Fibroblast of skin of scalp (primary cell): ENCODE measurements around the gene PITX2.

Experiments used
- DNase-seq: peaks from one replicate; pipeline ENCODE4 v3.0.0-alpha.2; 2013

PITX2 gene

DNA sequence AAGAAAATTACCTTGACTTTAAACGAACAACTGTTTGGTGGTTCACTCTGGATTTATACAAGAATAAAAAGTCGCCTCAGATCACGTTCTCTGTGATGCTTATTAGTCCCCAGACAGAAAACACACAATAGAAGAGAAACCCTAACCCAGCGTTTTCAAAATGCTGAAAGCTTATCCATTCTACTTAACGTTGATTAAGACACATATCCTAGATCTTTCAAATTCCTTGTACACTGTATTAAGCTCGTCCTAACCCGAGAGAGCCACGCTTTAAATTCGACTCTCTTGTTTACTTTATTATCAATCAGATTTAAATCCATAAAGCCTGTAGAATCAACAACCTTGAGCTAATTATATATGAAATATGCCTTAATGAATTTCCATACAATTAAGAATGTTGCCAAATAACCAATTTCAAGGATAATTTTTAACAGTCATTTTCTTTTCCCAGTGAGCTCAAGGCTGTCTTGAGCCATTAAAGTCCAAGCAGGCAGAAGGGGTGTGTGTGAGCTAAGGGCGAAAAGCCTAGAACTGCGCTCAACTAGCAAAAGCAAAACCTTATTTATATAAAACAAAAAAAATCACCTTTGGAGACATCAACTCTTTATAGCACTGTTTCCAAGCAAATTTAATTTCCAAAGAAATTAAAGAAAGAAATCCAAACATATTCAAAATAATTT, 981 bp upstream of the PITX2 start:
- no peak for DNase-seq

DNA sequence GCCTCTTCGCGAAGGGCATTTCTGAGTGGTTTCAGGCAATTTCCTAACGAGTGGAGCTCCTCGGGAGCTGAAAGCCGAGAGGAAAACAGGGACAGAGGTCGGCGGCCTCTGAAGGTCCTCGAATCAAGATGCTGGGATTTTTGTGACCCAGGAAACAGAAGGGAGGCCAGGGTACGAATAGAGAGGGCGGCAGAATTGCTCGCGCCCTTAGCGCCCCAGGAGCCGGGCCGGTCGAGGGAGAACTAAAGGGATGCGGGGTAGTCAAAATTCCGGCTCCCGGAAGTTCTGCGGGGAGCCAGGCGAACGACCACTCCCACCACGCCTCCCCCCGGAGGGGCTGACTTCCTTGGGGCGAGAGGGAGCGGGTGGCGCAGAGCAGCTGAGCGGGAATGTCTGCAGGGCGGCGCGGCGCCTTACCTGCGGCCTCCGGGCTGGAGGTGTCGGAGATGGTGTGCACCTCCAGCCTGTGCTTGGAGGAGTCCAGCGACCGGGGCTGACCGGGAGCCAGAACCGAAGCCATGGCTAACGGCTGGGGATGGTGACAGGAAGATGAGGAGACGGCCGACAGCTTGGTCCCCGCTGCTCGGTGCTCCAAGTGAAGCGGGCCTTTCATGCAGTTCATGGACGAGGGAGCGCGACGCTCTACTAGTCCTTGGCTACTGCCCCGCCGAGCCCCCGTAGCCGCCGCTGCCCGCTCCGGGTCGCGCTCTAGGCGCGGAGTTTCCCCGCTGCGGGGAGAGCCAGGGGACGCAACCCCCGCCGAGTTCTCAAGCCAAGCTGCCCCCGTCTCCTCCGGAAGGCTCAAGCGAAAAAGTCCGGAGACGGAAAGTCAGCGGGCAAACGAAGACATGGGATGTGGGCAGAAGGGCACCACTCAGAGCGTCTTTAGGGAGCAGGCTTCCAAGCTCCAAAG, 782 bp downstream of the PITX2 start:
- DNase-seq: peak; percentile 14

DNA sequence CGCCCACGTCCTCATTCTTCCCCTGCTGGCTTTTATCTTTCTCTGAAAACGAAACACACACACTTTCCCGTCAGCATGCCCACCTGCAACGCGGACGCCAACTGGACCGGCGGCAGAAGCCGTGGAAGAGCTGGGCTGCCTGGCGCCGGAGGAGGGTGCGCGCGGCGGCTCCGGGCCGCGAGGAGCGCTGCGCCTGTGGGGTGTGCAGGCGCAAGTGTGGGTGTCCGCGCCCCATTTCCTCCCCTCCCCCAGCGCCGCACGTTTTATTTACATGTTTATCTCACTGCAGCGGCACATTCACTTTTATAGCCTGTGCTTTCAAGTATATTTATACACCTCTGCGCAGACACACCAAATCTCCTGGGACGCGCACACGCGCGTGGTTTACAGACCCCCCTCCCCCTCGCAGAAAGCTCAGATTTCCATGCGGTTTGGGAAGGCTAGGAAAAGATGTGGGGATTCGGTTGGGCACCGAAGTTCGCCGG, 1.5 kb downstream of the PITX2 start:
- no peak for DNase-seq

DNA sequence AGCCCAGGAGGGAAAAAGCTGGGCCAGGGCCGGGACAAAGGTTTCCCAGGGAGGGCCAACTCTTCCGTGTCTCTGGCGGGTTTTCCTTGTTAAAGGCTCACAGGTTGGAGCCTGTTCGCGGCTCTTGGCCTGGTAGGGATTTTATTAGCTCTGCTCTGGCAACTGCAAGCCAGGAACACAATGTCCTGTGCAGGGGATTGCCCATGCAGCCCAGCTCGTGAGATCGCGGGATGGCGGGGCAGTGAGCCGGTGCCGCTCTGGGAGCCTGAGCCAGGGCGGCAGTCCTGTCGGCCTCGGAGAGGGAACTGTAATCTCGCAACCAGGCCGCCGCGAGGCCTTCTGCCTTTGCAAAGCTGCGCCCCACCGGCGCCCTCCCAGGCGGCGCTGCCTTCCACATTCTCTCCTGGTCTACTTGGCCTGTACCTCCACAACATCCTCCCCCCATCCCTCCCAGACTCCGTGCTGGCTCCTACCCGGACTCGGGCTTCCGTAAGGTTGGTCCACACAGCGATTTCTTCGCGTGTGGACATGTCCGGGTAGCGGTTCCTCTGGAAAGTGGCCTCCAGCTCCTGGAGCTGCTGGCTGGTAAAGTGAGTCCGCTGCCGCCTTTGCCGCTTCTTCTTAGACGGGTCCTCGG, 2.1 kb downstream of the PITX2 start:
- DNase-seq: no peak

DNA sequence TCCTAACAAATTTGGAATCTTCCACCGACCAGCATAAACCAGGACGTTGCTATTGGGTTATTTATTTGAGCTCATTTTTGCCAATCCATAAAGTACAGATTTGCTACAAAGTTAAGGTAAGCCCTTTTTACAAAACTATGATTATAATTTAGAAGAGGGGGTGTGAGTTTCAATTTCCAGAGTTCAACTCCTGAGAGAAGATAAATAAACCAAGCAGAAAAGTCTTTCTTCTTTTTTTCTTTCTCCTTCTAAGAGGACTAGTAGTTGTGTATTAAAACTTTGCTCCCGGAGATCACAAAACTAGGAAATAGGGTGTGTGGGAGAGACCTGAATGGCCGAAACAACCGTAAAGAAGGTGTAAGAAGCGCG, 2.6 kb downstream of the PITX2 start:
- DNase-seq: no peak

DNA sequence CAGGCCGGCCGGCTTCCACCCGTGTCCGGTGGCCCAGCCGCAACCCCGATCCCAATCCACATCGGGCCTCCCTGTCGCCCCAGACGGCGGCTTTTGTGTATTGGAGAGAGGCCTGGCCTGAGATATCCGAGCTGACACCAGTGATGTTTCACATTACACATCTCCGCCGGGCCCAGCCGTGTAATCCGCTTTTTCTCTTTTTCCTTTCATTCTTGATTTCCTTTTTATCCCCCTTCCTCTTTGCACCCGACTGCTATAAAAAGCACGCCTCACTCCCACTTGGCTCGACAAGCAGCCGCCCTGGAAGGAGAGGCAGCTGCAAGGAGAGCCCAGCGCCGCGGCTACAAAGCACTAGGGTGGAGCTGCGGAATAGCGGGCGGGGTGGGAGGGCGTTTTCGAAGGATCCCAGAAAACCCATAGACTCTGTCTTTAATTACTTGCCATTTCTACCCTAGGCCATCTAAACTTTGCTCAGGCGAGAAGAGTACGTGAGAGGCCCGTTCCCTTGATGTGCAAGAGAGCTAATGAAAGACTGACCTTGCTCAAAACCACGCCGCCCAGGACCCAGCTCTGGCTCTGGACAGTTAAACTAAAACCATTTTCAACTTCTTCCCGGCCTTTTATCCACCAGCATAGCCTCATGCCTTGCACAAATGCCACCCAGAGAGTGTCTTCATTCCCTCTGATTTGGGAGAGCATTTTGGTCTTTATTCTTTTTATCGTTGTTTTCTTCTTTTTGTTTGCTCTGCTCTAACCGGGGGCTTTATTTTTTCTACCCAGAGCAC, 3.2 kb downstream of the PITX2 start:
- no peak for DNase-seq

DNA sequence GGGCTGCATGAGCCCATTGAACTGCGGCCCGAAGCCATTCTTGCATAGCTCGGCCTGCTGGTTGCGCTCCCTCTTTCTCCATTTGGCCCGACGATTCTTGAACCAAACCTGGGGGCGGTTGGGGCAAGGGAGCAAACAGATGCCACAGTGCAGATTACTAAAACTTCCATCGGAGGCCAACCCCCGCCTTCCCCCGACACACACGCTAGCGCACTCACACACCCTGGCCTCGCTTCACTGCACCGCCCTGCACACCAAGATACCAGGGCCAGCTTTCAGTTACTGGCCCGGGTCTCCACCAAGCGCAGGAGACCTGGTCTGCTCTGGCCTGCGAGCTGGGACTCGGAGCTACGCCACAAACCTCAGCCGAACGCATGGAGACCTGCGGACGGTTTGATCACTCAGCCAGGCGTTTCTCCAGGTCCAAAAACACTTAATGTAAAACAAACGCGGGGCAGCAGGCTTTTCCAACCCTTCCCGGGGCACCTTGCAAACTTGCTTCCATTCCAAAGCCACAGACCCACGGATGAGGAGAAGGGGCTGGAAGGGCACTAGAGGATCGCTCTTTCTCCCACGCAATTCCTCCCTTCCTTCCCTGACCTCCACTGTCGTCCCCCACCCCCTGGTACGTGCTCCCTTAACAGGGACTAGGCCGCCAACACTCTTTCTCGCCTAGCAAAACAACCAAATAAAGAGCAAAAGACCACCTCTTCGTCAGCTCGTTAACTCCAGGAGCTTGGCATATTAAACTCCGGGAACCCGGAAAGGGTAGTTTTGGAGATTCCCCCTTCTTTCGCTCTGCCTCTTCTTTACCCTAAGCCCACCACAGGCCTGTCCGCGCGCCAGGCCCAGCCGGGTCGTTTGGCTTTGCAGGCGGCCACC, 4.1 kb downstream of the PITX2 start:
- no peak for DNase-seq

DNA sequence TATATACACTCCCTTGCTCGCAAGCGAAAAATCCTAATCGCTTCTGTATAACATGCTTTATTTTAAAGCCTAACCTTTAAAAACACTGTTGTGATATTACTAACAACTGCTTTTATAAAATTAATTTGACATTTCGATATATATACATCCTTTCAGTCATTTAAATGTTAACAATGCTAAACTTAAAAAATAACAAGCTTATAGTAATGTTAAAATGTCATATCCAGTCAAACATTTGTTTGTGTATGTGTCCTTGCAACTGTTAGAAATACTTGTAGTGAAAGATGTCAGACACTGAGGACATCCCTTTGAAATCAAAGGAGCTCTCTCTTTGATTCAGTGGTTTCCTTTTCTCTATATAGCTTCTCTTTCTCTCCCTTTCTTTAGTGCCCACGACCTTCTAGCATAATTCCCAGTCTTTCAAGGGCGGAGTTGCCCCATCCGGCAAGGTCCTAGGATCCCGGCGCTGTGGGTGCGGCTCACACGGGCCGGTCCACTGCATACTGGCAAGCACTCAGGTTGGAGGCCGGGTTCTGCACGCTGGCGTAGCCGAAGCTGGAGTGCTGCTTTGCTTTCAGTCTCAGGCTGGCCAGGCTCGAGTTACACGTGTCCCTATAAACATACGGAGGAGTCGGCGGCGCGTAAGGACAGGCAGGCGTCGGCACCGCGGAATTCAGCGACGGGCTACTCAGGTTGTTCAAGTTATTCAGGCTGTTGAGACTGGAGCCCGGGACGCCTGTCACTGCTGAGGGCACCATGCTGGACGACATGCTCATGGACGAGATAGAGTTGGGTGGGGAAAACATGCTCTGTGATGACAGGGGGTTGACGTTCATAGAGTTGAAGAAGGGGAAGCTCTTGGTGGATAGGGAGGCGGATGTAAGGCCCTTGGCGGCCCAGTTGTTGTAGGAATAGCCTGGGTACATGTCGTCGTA, 5.0 kb downstream of the PITX2 start:
- DNase-seq: no peak

DNA sequence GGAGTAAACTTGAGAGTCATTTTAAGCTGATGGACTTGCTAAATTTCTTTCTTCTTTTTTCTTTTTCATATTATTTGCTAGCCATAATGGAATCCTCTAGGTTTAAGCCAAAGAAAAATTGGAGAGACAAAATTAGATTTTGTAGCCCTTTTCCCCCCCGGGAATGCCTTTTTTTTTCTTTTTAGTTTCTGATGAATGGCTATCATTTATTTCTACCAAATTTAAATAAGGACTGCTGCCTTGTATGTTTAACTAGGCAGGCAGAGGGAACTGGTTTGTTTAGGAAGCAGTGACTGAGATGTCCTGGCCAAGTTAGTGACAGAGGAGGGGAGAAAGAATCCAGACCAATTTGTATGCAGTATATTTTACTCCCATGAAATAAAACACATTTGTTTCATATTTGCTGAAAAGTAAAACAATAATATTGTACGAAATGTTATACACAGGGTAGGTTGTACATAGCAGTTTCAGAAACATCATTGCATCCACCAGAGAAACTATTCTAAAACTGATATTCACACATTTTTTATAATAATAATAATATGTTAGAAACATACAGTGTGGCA, 5.7 kb downstream of the PITX2 start:
- DNase-seq: no peak

DNA sequence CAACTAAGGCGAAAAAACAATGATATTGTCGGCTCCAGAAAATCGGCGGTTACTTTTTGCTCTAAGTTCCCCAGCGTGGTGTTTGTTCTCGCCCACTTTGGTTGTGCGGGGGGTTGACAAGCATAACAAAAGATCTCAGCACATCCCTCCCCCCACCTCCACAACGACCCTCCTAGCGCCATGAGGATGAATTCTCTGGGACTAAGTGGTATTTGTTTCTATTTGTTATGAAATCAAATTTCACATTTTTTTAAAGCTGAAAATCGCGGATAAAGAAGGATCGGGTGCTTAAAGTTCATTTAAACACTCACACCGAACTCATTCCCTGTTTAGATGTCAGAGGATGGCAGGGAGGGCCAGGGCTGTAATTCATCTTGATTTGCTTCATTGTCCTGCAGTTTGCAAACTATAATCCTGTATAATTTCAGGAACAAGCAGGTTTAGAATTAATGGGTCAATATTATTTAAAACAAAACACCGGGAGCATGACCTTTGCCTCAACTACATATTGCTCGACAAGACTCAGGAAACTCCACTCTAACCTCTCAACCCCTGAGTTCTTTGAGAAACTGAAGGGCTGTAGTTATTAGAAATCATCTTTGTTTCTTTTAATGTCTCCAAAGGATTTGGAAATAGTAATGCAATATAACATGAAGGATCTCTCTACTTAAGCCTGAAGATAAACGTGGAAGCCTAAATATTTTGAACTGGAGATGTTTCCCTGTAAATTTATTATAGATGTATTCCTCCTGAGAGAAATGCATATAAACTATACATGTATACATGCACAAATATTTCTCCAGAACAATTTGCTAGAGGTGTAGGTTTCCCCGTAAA, 6.4 kb downstream of the PITX2 start:
- DNase-seq: no peak

DNA sequence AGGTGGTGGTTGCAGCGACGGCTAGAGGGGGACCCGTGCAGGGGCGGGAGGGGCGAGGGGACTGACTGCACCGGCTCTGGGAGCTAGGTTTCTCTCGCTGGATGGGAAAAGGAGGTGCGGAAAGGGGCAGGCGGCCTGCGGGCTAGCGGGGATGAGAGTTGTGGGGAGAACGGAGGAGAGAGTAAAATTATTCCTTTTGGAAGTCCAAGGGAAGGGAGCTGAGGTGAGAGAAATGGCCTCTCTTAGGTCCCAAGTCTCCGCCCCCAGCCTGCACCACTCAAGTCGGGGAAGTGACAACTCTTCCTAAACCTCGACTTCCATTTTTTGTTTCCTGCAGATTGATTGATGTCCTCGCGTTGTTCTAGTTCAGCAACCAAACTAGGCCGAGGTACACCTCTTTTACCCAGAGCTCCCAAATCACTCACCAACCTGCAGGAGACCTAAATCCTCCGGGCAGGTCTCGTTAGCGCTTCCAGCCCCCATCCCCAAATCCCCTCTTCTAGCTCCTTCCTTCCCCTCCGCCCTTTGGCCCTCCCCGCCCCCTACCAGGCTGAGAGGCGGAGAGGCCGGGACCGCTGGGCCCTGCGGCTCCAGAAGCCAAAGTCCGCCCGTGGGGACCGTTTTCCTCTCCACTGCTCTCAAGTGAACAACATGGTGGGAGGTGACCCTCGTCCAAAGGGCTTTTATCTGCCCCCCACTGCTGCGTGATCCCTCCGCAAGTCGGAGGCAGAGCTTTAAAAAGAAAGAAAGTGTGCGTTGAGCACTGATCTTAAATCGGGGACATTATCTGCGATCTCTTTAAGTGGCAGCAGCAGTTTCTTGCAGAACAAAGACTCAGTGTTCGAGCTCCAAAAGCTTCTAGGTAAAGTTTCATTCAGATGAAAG, 7.3 kb downstream of the PITX2 start:
- no peak for DNase-seq

DNA sequence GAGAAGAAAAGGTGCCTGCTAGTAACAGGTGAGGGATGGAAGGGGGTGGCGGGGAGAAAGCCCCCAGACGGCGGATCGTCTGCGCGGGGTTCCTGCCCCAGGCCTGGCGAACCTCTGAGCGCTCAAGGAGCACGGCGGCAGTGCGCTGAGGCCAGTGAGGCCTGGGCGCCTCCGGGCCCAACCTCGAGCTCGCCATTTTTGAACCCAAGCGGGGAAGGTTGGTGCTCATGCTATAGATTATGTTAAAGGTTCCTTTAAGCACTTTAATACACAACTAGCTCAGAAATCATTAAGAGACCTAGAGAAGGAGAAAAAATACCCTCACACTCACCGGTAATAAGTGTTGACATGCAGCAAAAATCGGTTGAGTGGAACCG, 7.9 kb downstream of the PITX2 start:
- no peak for DNase-seq

DNA sequence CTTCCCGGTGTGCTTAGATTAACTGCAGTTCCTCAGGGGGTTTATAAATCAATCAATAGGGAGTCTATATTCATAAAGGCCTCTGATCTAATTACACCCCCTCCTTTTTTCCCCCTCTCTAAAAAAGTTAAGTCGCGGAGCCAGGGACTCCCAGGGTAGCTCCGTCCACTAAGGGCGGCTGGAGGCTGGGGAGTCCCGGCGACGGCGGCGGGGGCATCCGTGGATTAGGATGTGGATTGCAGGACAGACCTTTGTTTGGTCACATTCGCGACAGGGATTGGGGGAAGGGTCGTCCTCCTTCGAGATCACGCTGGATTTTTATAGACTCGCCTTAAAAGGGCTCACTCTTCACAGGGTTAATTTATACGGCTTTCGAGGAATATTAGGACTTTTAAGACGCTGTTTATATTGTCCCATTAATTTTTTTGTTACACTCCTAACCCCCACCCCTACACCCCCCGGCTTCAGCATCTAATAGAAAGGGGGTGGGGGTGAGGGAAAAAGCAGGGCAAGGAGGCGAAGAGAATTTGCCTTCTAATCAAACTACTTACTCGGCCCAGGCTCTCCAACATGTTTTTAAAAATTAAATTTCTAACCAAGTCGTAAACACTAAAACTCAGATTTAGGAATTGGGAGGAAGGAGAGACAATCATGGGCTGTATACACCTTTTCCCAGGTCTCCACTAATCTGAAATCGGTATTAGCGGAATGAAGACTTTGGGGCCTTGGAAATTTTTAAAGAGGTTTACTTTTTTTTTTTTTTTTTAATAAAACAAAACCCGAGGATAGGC, 8.5 kb downstream of the PITX2 start:
- no peak for DNase-seq

DNA sequence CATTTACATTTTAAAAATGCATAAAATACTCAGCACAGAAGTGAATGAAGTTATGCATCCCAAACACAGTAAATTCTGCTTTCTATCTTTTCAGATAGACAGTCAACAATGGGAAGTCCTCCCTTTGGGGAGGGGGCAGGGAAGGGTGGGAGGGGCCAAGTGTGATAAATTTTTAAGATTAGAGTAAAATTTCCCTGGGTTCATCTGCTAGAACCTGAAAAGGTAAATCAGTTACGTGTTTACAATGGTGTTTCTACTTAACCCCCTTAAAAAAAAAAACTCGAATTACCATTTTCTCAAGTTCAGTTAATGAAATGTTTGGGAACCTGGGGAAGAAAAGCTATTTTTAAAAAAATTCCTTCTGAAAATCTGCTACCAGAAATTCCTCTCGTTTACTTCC, 9.1 kb downstream of the PITX2 start:
- DNase-seq: no peak

DNA sequence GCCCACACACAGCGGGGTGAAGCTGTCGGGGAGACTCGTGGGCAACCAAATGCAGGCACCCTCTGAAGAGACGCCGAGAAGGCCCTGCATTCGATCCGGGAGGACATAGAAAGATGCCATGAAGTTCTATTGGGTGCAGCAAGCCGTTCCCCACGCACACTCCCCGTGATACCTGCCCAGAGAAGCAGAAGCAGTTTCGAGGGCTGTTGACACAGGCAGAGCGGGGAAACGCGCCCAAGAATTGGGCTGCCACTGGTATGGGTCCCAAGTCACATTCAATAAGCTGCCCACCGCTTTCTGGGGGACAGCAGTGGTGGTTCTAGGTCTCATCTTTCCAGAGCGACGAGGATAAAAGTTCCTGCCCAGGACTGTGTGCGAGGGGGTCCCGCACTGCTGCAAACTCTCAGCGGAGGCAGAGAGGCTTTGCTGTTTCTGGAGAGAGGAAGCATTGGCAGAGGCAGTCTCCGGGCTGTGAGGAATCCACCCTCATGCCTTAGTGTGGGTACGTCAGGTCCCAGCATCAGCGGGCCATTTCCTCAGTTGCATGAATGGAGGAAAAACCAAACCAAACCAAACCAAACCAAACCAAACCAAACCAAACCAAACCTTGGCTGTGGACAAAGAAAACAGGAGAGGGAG, 10.1 kb downstream of the PITX2 start:
- DNase-seq: no peak

DNA sequence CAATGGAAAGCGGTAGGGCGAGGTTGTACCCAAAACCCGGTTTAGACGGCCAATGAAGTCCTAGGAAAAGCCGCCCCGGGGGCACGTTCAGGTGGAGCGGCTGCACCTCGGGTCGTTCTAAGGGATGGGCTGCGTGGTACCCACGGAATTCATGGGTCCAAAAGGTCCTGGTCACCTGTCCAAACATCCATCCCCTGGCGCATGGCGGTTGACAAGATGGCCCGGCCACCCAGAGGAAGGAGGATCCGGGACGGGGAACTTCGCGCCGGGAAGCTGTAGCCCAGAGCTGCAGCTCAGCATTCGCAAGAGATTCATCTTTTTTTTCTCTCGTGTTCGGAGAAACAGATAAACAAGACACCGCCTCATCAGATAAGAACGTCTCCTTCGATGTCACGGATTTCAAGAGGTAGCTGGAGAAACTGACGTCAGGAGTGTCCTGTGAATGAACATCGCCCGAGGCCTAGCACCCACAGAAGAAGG, 10.9 kb downstream of the PITX2 start:
- DNase-seq: no peak
